OCI-LY1 (cell line): ENCODE data around the gene HINT2.

ENCODE experiments used
- CTCF ChIP-seq: fragments of 200-600 bp; sonication (generic), shearing (Covaris generic); IDR thresholded peaks from 2 replicates; pipeline ENCODE4 v1.5.1; 2017; ENCODE audit warnings: mild to moderate bottlenecking, antibody characterized with exemption, low read length, moderate library complexity, mixed read lengths
- EZH2 ChIP-seq: fragments of 200-600 bp; sonication (generic), shearing (Covaris generic); IDR thresholded peaks from 2 replicates; pipeline ENCODE4 v1.8.0; 2017; ENCODE audit warnings: borderline replicate concordance, mixed run types, mild to moderate bottlenecking, antibody characterized with exemption, low read length, moderate library complexity, mixed read lengths

GRCh38 chr9:35763803-35764202, 51.0 kb downstream of the HINT2 start:
- TF ChIP-seq CTCF (no peak), EZH2 (no peak)
